ENCODE measurements around the gene C1orf232.

DNA sequence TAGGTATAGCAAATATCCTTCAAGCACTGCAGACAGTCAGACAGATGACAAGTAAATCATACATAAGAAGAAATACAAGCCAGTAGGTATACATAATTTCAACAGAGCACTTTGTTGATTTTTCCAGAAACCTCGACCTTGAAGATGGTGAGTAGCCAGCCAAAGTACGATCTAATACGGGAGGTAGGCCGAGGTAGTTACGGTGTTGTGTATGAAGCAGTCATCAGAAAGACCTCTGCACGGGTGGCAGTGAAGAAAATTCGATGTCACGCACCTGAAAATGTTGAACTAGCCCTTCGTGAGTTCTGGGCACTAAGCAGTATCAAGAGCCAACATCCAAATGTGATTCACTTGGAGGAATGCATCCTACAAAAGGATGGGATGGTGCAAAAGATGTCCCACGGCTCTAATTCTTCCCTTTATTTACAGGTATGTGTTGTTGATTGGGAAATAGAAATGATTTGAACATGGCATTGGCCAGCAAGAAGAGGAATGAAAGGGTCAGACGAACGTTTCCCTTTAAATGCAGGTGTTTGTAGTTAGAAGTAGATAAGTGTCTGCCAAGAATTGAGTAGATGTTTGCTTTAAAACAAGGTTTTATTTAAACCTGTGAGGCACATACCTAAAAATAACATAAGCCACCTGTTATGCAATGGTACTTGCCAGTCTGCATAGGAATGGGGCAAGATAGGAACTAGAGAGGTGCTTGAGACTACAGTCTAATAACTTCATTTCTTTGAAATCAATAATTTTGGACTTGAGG, 54.4 kb downstream of the C1orf232 start:
- TF ChIP-seq, protein P1, sequence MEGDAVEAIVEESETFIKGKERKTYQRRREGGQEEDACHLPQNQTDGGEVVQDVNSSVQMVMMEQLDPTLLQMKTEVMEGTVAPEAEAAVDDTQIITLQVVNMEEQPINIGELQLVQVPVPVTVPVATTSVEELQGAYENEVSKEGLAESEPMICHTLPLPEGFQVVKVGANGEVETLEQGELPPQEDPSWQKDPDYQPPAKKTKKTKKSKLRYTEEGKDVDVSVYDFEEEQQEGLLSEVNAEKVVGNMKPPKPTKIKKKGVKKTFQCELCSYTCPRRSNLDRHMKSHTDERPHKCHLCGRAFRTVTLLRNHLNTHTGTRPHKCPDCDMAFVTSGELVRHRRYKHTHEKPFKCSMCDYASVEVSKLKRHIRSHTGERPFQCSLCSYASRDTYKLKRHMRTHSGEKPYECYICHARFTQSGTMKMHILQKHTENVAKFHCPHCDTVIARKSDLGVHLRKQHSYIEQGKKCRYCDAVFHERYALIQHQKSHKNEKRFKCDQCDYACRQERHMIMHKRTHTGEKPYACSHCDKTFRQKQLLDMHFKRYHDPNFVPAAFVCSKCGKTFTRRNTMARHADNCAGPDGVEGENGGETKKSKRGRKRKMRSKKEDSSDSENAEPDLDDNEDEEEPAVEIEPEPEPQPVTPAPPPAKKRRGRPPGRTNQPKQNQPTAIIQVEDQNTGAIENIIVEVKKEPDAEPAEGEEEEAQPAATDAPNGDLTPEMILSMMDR (IDR thresholded peaks at IDR 0.05; ENCODE audit: low read depth, low read length, missing input control) = no peak
- TF ChIP-seq YY1 (IDR thresholded peaks at IDR 0.05) (peak; percentile 89), RAD21 (IDR thresholded peaks at IDR 0.05) (peak in 1 of 2 donors; percentile 37), HNF4A (conservative IDR thresholded peaks at IDR 0.05) (peak; percentile 75 to 79), GABPA (IDR thresholded peaks at IDR 0.05 in 1 of 2, conservative IDR thresholded peaks at IDR 0.05 in 1 of 2) (peak in 1 of 2 donors; percentile 70), JUND (IDR thresholded peaks at IDR 0.05) (peak; percentile 89 to 92)
- TF ChIP-seq, protein P2, sequence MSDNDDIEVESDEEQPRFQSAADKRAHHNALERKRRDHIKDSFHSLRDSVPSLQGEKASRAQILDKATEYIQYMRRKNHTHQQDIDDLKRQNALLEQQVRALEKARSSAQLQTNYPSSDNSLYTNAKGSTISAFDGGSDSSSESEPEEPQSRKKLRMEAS (IDR thresholded peaks at IDR 0.05) = peak; percentile 98
- TF ChIP-seq, protein P3, sequence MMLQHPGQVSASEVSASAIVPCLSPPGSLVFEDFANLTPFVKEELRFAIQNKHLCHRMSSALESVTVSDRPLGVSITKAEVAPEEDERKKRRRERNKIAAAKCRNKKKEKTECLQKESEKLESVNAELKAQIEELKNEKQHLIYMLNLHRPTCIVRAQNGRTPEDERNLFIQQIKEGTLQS (IDR thresholded peaks at IDR 0.05) = peak; percentile 77
- TF ChIP-seq, protein P4, sequence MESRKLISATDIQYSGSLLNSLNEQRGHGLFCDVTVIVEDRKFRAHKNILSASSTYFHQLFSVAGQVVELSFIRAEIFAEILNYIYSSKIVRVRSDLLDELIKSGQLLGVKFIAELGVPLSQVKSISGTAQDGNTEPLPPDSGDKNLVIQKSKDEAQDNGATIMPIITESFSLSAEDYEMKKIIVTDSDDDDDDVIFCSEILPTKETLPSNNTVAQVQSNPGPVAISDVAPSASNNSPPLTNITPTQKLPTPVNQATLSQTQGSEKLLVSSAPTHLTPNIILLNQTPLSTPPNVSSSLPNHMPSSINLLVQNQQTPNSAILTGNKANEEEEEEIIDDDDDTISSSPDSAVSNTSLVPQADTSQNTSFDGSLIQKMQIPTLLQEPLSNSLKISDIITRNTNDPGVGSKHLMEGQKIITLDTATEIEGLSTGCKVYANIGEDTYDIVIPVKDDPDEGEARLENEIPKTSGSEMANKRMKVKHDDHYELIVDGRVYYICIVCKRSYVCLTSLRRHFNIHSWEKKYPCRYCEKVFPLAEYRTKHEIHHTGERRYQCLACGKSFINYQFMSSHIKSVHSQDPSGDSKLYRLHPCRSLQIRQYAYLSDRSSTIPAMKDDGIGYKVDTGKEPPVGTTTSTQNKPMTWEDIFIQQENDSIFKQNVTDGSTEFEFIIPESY (IDR thresholded peaks at IDR 0.05) = peak; percentile 93

All from liver (tissue), 3 donors.